A549 (cell line): Measurements from ENCODE around the gene RAB1B.

Experiments
- CBX2 ChIP-seq: fragments of 200-600 bp; sonication (generic); IDR thresholded peaks from 2 replicates; pipeline ENCODE4 v1.6.1; 2016; ENCODE audit warnings: low read depth, mild to moderate bottlenecking, borderline replicate concordance
- CEBPB ChIP-seq, 2 experiments: fragments of >200 bp in 1 of 2; sonication (Bioruptor Twin) in 1 of 2; formaldehyde crosslinking in 1 of 2; IDR thresholded peaks; 2 replicates each; pipeline ENCODE4 v1.6.1; 2012 to 2016
- CTCF ChIP-seq: fragments of >200 bp; sonication (Bioruptor Twin); formaldehyde crosslinking; IDR thresholded peaks from 3 replicates; pipeline ENCODE4 v1.5.1; 2016
- EP300 ChIP-seq, 2 experiments: fragments of >200 bp; sonication (Bioruptor Twin); formaldehyde crosslinking; IDR thresholded peaks; 2 replicates in 1 of 2; 3 replicates in 1 of 2; pipeline ENCODE4 v1.6.1; 2016 to 2017
- JUN ChIP-seq, 2 experiments: fragments of >200 bp; sonication (Bioruptor Twin); formaldehyde crosslinking; IDR thresholded peaks; 2 replicates in 1 of 2; 3 replicates in 1 of 2; pipeline ENCODE4 v1.6.1; 2016 to 2017
- MAX ChIP-seq: IDR thresholded peaks from 2 replicates; pipeline ENCODE4 v1.6.1; 2012
- RARB ChIP-seq: fragments of 250-450 bp; sonication (Bioruptor Pico); IDR thresholded peaks from 2 replicates; pipeline ENCODE4 v1.8.0; 2021; ENCODE audit warnings: mild to moderate bottlenecking, moderate library complexity
- RCOR1 ChIP-seq: fragments of 150-350 bp; IDR thresholded peaks from 2 replicates; pipeline ENCODE4 v1.6.1; 2014; ENCODE audit warnings: antibody characterized with exemption, low read length, low read depth
- RNF2 ChIP-seq: fragments of 200-600 bp; sonication (generic); IDR thresholded peaks from 2 replicates; pipeline ENCODE4 v1.6.1; 2016; ENCODE audit warnings: low read depth, mild to moderate bottlenecking, antibody characterized with exemption, moderate library complexity, borderline replicate concordance

- no peak for TF ChIP-seq CTCF
- TF ChIP-seq RCOR1 = no peak
- no peak for TF ChIP-seq MAX
- no peak for TF ChIP-seq RNF2
- TF ChIP-seq JUN (IDR thresholded peaks at IDR 0.05) = no peak
- no peak for TF ChIP-seq RARB
- no peak for TF ChIP-seq EP300 (IDR thresholded peaks at IDR 0.05)
- TF ChIP-seq CBX2 = no peak
- TF ChIP-seq CEBPB (IDR thresholded peaks at IDR 0.05) = no peak
Measured at GRCh38 chr11:66237867-66238266, 30.6 kb upstream of the RAB1B start.
